Middle frontal gyrus (tissue), 1 donor: ENCODE data around the gene SEC63.

ENCODE experiments used
- DNase-seq: peaks from one replicate; pipeline ENCODE4 v3.0.0-alpha.2; 2015; ENCODE audit warnings: low spot score; ENCODE audit errors: extremely low spot score

Gene SEC63

DNA sequence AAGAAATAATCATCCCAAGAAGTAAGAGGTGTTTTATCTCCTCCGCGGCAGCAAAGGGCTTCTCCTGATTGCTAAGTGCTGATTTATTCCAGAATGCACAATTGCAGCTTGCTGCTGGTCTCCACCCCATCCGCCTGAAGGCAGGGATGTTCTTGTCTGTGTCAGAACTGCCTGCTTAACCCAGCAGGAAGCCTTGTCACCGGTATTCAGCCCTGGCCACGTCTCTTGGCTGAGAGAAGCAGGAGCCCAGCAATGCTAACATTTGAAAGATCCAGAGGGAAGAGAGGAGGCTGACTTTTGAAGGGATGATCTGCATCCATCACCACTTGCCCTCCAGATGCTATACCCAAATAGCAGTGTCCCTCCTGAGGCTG, 138.1 kb downstream of the SEC63 start:
- DNase-seq, result no peak

DNA sequence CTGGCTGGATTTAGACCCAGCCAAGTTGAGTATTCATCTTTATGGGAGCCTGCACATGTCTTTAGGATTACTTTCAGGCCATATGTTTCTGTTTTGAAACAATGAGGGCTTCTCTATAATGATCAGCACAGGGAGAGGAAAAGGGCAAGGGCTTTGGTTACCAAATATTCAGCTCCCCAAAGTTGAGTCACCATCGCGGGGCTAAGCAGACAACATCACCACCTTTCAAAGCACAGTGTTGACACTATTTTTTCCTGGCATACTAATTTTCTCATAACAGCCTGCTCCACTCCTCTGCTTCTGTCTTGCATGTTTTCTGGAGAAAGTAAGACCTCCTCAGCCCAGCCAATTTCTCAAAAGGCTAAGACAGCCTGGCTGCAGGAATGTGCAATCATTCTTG, 138.8 kb downstream of the SEC63 start:
- DNase-seq, result no peak

DNA sequence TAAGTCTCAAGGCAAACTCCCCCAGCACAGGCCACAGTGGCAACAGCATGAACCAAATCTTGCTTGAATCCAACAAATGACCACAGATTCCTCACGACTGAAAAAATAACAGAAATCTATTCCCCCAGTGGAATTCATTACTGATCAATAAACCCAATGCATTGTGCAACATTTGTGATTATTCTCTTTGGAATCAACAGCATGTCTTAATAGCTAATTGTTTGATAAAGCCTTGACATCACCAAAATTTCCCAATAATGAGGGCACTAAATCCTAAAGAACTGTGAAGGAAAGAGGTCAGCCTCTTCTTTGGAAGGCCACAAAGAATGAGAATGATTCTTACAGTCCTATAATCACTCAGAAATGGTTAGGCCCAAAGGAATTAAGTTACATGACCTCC, 139.7 kb downstream of the SEC63 start:
- DNase-seq, result no peak

DNA sequence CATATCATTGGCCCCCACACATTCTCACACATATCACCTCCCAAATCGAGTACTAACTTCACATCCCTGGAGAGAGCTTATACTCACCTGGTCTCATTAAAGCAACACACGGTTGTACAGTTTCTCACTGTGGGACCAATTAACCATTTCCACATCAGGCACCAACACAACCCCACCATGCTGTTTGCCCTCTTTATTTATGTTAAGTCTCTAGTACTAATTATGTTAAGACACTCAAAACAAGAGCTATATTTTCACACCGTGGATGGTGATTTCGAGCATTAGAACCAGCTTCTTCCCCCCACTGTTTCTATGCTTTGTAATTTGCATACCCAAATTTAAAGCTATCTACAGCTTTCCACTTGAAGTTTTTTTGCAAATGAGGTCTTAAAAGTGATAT, 140.2 kb downstream of the SEC63 start:
- no peak for DNase-seq
